ENCODE results near the gene KIF26B. TPM values are rescaled to one million over a fixed set of nuclear protein-coding genes. Genes with fewer than 3 reads are reported as not detected.

Gene KIF26B
- total and polyA plus RNA-seq, 2 of the 4 experiments (the other 2 are of a cell fraction) = 0.53 to 0.54 TPM

DNA sequence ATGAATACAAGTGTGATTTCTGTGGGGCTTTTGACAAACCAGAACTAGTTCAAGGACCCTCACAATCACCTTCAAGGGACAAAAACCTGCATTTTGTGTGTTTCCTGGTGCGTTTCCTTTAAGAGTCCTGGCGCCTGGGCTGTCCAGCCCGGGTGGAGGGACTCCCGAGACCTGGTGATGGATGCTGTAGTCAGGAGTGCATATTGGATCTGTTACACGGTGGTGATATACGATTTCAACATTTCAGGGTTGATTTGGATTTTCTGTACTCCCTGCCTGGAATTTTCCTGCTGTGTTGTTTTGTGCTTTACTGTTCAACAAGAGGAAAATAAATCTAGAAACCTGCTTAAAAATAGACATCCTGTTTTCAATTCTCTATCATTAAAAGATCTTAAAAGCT, 162.0 kb downstream of the KIF26B start:
- no peak overlapping the region for H4K91ac ChIP-seq (ENCODE audit: insufficient read depth, low read depth, low read length)
- no peak overlapping the region for H3K4me3 ChIP-seq (ENCODE audit: insufficient read depth, low read depth, low read length)
- no peak for DNase-seq
- ATAC-seq (ENCODE audit: low read depth) = no peak
- no CpG with 5 or more reads among the region's 6 CpGs for WGBS, 2 experiments (ENCODE audit: extremely low coverage in 2 of 2, insufficient read length in 1 of 2)
- no peak overlapping the region for H2BK20ac ChIP-seq (ENCODE audit: low read depth, low read length)
- no peak overlapping the region for H3K18ac ChIP-seq (ENCODE audit: low read depth, low read length)
- no peak overlapping the region for H4K8ac ChIP-seq (ENCODE audit: low read depth in 2 of 2, low read length in 2 of 2)
- no peaks in the 10 kb centered on the region for H3K4me1 ChIP-seq (ENCODE audit: control insufficient read depth, insufficient read depth, low read length)
- H3K23ac ChIP-seq (ENCODE audit: low read depth, low read length) = no peak overlapping the region
- H2AFZ ChIP-seq (replicated peaks; ENCODE audit: low read length, poor library complexity) = no peak overlapping the region
- H2BK15ac ChIP-seq (ENCODE audit: low read depth, low read length) = no peak overlapping the region
- H4K20me1 ChIP-seq (ENCODE audit: insufficient read depth, low read length) = no peaks in the 10 kb centered on the region
- H3K9ac ChIP-seq (ENCODE audit: low read depth, low read length) = no peak overlapping the region
- TF ChIP-seq RFX5 (IDR thresholded peaks at IDR 0.05; ENCODE audit: low read depth, low read length) (no peak), FOS (IDR thresholded peaks at IDR 0.05; ENCODE audit: low read depth, low read length) (no peak), MAZ (IDR thresholded peaks at IDR 0.05; ENCODE audit: borderline replicate concordance, low read depth, low read length) (no peak), RCOR1 (IDR thresholded peaks at IDR 0.05; ENCODE audit: insufficient replicate concordance, low read length) (no peak)
- TF ChIP-seq, protein P1, sequence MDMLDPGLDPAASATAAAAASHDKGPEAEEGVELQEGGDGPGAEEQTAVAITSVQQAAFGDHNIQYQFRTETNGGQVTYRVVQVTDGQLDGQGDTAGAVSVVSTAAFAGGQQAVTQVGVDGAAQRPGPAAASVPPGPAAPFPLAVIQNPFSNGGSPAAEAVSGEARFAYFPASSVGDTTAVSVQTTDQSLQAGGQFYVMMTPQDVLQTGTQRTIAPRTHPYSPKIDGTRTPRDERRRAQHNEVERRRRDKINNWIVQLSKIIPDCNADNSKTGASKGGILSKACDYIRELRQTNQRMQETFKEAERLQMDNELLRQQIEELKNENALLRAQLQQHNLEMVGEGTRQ (IDR thresholded peaks at IDR 0.05; ENCODE audit: low read depth, low read length) = no peak
- H2BK5ac ChIP-seq (ENCODE audit: low read depth, low read length, poor library complexity, severe bottlenecking) = no peak overlapping the region
- BruUV-seq (replicated peaks) = no TSS peak
- H3K4ac ChIP-seq (ENCODE audit: low read depth, low read length) = no peak overlapping the region
- H3K56ac ChIP-seq (ENCODE audit: extremely low read depth, insufficient read depth, low read length) = no peak overlapping the region
- no peak overlapping the region for H2AK9ac ChIP-seq (replicated peaks; ENCODE audit: low read depth, low read length, poor library complexity)
- in situ Hi-C loops (cut with MboI; ENCODE audit: low sequenced_read_pairs) = no loop called here
- H4K5ac ChIP-seq (ENCODE audit: low read depth, low read length) = no peak overlapping the region
- no peaks in the 10 kb centered on the region for H3K36me3 ChIP-seq (ENCODE audit: control insufficient read depth, insufficient read depth, low read length)
- H3K27ac ChIP-seq (ENCODE audit: insufficient read depth, low read length) = no peak overlapping the region
- dilution Hi-C loops (cut with HindIII; ENCODE audit: low sequenced_read_pairs, unreplicated experiment) = no loop called here
- no peak overlapping the region for H3K4me2 ChIP-seq (ENCODE audit: low read depth, low read length)
- H2BK120ac ChIP-seq (ENCODE audit: low read depth, low read length) = no peak overlapping the region
- H3K9me3 ChIP-seq (ENCODE audit: control insufficient read depth, insufficient read depth, low read length) = no peaks in the 10 kb centered on the region
- CTCF ChIA-PET = interaction anchor here (0.7 kb wide), 1 partner anchor 58 kb away, joined by 4 read pairs; no protein-coding TSS in a partner anchor
- H3K79me1 ChIP-seq (ENCODE audit: low read depth in 1 of 2, low read length in 2 of 2) = no peaks in the 10 kb centered on the region
- POLR2A ChIA-PET (ENCODE audit: unreplicated experiment) = no interaction called here
- no peak overlapping the region for H2AK5ac ChIP-seq (ENCODE audit: low read depth, low read length)
- intact Hi-C loops (cut with micrococcal nuclease) = no loop called here
- H3K27me3 ChIP-seq (ENCODE audit: control insufficient read depth, insufficient read depth, low read length) = no peaks in the 10 kb centered on the region
- H3K9me1 ChIP-seq (ENCODE audit: insufficient read depth, low read length) = no peaks in the 10 kb centered on the region
- no peak overlapping the region for H3K14ac ChIP-seq (replicated peaks; ENCODE audit: low read depth, low read length)

All from IMR-90 (cell line).